Measurements from ENCODE around the gene RAB8B. TPM values are rescaled to one million over a fixed set of nuclear protein-coding genes. Genes with fewer than 3 reads are reported as not detected.

The RAB8B gene
- total RNA-seq, 4 donors from 2014 or later = 24.9 to 93.8 (median 56.0) TPM

DNA sequence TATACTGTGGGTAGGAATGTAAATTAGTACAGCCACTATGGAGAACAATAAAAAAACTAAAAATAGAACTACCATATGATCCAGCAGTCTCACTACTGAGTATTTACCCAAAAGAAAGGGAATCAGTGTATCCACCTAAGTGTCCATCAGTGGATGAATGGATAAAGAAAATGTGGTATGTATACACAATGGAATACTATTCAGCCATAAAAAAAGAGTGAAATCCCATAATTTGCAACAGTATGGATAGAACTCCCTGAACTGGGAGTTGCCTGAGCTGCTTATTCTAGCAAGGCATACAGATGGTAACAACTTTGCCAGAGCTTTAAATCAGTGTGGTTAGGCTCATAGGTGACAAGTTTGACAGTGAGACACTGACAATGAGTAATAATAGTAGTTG lies 71.9 kb downstream of the RAB8B start:
- TF ChIP-seq, protein P1, sequence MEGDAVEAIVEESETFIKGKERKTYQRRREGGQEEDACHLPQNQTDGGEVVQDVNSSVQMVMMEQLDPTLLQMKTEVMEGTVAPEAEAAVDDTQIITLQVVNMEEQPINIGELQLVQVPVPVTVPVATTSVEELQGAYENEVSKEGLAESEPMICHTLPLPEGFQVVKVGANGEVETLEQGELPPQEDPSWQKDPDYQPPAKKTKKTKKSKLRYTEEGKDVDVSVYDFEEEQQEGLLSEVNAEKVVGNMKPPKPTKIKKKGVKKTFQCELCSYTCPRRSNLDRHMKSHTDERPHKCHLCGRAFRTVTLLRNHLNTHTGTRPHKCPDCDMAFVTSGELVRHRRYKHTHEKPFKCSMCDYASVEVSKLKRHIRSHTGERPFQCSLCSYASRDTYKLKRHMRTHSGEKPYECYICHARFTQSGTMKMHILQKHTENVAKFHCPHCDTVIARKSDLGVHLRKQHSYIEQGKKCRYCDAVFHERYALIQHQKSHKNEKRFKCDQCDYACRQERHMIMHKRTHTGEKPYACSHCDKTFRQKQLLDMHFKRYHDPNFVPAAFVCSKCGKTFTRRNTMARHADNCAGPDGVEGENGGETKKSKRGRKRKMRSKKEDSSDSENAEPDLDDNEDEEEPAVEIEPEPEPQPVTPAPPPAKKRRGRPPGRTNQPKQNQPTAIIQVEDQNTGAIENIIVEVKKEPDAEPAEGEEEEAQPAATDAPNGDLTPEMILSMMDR (IDR thresholded peaks at IDR 0.05; ENCODE audit: low read depth) = no peak

DNA sequence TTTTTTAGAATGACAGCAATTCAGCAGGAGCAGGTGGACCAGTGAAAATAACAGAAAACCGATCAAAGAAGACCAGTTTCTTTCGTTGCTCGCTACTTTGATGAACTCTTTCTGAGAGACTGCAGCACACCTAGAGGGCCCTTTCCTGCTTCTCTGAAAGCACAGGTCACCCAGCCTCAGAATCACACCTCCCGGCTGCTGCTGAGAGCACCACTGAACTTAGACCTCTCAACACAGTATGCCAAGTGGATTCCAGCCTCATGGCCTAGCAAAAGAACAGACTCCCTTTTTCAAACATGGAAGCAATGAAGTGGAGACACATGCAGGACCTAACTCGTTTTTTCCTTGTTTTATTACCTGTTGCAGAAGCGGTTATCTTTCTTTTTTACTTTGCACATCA lies 74.1 kb downstream of the RAB8B start:
- TF ChIP-seq, protein P1 (IDR thresholded peaks at IDR 0.05; ENCODE audit: low read depth) = no peak

DNA sequence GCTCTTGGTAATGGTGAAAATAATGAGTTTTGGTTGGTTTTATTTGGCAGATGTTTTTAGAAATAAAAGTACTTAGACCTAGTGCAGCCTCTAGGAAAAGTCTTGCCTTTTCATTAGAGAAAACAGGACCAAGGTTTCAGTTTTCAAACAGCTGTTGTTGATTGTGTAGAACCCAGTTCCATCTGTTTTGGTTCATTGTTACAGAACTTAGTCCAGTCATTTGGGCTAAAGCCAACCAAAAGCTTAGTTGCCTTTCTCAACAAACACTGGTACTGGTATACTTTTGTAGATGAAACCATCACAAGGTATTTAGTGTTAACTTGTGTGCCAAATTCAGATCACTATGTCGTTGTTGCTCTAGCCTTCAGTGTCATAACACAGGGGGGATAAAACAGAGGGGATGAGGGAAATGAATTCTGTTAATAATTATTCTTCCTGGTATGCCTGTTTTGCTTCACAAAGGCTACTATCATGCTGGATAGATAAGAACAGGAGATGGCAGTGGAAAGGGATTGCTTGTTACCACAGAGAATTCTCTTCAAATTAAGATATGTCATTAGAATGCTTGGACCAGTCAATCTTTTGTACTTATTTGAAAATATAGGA lies 75.4 kb downstream of the RAB8B start:
- TF ChIP-seq, protein P1 (IDR thresholded peaks at IDR 0.05; ENCODE audit: low read depth) = no peak

DNA sequence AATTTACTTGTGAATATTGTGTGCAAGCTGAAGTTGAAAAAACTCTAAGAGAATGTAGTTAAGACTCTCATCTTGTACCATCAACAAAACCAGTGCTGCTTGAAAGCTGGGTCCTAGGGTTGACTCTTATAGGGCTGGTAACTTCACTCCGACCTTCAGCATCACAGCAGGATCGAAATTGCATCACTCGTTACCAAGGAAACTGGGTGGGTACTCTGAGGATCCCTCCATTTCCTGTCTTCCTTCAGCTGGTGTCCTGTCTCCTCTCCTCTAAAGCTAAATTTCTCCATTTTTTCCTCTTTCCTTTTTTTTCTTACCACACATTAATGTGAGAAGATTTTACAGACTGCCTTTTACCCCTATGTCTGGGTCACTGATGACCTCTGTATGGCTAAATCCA lies 85.0 kb downstream of the RAB8B start:
- TF ChIP-seq, protein P1 (IDR thresholded peaks at IDR 0.05; ENCODE audit: low read depth) = no peak

DNA sequence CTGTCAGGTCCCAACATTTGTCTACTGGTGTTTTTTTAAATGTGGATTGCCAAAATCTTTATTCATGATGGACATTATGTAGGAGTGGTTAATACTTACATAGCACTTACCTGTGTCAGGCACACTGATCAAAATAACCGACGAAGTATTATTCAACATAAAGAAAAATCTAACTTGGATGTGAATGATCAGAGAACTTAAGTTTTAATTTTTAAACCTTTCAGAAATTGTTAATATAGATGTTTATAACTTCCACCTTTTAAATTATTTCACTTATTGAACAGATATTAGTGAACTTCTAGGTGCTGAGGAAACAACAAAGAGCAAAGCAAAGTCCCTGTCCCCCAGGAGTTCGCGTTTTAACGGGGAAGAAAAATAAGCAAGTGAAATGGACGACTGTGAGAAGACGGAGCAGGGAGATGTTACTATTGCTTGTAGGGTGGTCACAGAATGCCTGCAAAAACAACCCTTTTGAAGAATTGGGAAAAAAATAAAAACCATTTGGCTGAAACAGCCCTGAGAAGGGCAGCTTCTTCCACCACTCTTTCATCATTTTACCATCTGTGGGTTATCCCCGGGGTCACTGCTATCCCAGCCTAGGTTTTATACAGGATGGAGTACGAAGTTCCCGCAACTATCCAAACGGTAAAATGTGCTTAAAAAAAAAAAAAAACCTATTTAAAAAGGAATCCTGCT lies 87.1 kb downstream of the RAB8B start:
- TF ChIP-seq, protein P1 (IDR thresholded peaks at IDR 0.05; ENCODE audit: low read depth) = no peak

DNA sequence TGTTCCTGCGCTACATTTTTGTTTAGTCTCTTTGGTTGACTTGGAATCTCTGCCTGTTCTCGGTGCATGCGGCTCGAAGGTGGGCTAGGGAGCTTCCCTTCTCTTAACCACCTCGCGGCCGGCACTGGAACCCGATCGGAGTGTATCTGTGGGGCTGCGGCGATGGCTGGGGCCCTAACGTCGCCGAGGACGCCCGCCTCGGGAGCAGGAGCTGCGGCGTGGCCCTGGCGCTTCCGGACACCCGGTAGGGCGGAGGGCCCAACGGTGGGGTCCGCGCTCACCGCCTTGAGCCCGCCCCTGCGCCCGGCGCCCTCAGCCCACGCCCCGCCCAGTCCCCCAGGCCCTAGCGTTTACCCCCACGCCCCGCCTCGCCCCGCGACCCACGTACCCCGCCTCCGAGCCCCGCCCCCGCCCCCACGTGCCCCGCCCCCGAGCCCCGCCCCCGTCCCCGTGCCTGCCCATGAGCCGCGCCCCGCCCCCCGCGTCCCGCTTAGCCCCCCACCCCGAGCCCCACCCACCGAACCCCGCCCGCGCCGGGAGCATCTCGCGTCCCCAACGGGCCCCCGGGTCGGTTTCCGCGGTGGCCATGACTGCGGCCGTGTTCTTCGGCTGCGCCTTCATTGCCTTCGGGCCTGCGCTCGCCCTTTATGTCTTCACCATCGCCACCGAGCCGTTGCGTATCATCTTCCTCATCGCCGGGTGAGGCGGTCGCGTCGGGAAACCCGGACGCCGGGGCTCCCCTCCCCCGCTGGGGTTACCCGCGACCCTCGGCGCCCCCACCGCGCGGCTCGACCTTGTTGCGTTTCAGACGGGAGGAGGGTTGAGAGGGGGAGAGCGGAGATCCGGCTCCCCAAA lies 87.9 kb downstream of the RAB8B start, which contains the start of gene APH1B:
Gene APH1B, plus strand, starts transcription at position 568 of the 855 bp plus-strand sequence. Its CDS starts 19 bp downstream, at position 587.
- TF ChIP-seq, protein P1 (IDR thresholded peaks at IDR 0.05; ENCODE audit: low read depth) = no peak

Data from subcutaneous adipose tissue (tissue), 4 donors.